ENCODE results near the gene PYGL.

DNA sequence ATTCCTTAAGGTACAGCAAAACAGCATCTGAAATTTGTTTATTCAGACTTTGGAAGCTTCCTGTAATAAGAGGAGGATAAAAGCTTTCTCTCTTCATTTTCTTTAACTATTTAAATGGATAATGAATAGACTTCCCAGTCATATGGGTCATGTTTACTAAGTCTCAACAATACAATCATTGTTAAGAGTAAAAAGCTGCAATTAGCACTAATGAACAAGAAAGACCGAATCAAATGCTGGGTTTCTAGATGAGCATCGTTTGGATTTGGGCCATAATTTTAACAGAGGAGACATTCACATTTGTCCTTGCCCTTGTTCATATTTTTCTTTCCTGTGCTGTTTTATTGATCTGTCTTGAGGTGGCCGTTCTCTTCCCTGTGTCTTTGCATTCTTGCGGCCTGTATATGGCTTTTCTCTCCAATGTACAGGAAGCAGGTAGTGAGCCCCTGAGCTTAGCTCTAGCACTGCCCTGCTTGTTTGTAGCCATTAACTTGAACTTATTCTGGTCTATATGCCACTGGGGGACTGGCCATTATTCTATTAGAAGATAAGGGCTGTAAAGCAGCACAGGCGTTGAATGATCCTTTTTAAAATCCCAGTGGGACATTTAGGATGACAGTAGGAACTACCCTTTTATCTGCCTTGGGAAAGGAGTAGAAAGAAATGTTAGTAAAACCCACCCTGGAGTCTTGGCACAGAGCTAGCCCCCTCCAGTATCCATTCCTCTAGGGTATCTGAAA, 37.8 kb downstream of the PYGL start:
- TF ChIP-seq, protein P1, sequence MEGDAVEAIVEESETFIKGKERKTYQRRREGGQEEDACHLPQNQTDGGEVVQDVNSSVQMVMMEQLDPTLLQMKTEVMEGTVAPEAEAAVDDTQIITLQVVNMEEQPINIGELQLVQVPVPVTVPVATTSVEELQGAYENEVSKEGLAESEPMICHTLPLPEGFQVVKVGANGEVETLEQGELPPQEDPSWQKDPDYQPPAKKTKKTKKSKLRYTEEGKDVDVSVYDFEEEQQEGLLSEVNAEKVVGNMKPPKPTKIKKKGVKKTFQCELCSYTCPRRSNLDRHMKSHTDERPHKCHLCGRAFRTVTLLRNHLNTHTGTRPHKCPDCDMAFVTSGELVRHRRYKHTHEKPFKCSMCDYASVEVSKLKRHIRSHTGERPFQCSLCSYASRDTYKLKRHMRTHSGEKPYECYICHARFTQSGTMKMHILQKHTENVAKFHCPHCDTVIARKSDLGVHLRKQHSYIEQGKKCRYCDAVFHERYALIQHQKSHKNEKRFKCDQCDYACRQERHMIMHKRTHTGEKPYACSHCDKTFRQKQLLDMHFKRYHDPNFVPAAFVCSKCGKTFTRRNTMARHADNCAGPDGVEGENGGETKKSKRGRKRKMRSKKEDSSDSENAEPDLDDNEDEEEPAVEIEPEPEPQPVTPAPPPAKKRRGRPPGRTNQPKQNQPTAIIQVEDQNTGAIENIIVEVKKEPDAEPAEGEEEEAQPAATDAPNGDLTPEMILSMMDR (conservative IDR thresholded peaks at IDR 0.05): no peak
- TF ChIP-seq EZH2 (IDR thresholded peaks at IDR 0.05; ENCODE audit: low read depth): no peak

All from PC-9 (cell line).